GM10248 (cell line): Measurements from ENCODE around the gene RRAGA.
A peak's percentile ranks its signal among the peaks of the same experiment; 100 is the strongest.
"Not testable (repeated sequence)": the region's sequence is repeated elsewhere in the genome, so short reads cannot be mapped to it uniquely, and the experiment has no call there.

Experiments used
- CTCF ChIA-PET: fragments of 300-600 bp; sonication (Branson Sonifier 250); formaldehyde crosslinking; extraction: SDS; loops from one replicate; lab custom pipeline; 2021; ENCODE audit warnings: antibody characterized with exemption; lab: Yijun Ruan, JAX
- POLR2A ChIA-PET: fragments of 350-650 bp; sonication (Branson Sonifier 250); formaldehyde crosslinking; extraction: SDS; loops from one replicate; lab custom pipeline; 2020; ENCODE audit warnings: antibody characterized with exemption; lab: Yijun Ruan, JAX
- DNase-seq: peaks from one replicate; pipeline ENCODE4 v3.0.0; 2012; ENCODE audit errors: extremely low spot score
- TF ChIP-seq, protein P1 (sequence below): IDR thresholded peaks from 2 replicates; pipeline ENCODE4 v1.5.1; 2012; ENCODE audit warnings: mild to moderate bottlenecking, low read depth; ENCODE audit errors: extremely low read depth, missing control alignments, control extremely low read depth

The RRAGA gene, protein sequence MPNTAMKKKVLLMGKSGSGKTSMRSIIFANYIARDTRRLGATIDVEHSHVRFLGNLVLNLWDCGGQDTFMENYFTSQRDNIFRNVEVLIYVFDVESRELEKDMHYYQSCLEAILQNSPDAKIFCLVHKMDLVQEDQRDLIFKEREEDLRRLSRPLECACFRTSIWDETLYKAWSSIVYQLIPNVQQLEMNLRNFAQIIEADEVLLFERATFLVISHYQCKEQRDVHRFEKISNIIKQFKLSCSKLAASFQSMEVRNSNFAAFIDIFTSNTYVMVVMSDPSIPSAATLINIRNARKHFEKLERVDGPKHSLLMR

DNA sequence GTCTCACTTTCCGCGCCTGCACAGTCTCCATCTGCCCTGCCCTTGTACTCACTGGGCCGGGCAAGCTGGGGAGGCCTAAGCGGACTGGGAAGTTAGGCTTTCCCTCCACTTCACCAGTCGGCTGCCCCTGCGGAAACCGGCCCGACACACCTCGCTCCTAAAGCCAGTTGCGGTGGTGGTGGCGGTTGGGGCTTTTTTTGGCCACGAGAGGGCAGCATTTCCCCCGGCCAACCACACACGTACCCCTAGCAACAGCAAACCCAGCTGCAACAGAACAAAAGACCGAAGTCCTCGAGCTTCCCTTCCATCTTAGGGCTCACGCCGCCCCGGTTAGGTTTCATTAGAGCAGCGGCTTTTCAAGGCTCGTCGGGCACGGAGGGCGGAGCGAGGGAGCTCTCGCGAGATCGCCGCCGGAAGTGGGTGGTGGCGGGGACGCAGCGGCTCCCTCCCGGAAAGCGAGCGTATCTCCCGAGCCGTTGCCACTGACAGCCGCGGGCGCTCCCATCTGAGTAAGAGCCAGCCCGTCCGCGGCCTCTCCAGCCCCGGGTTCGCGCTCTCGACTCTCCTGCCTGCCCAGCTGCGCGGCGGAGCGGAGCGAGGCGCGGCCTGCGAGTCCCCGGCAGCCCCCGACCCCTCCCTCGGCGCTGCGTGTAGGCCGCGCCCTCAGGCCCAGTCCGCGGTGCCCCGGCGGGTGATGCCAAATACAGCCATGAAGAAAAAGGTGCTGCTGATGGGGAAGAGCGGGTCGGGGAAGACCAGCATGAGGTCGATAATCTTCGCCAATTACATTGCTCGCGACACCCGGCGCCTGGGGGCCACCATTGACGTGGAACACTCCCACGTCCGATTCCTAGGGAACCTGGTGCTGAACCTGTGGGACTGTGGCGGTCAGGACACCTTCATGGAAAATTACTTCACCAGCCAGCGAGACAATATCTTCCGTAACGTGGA is at the start of gene RRAGA:
Gene RRAGA (plus strand): TSS at position 462 of the 951 bp plus-strand sequence. CDS start 233 bp downstream, at position 695.
- ChIA-PET CTCF (interaction anchor here (0.6 to 4.9 kb wide), 26 partner anchors 11 to 422 kb away, joined by 3 to 28 read pairs (median 4); partner anchors contain the start of gene SAXO1), POLR2A (interaction anchor here (0.5 to 1.5 kb wide), 4 partner anchors 173 to 1493 kb away, joined by 3 to 5 read pairs (median 4); partner anchors contain the start of gene RPS6)
- TF ChIP-seq, protein P1, sequence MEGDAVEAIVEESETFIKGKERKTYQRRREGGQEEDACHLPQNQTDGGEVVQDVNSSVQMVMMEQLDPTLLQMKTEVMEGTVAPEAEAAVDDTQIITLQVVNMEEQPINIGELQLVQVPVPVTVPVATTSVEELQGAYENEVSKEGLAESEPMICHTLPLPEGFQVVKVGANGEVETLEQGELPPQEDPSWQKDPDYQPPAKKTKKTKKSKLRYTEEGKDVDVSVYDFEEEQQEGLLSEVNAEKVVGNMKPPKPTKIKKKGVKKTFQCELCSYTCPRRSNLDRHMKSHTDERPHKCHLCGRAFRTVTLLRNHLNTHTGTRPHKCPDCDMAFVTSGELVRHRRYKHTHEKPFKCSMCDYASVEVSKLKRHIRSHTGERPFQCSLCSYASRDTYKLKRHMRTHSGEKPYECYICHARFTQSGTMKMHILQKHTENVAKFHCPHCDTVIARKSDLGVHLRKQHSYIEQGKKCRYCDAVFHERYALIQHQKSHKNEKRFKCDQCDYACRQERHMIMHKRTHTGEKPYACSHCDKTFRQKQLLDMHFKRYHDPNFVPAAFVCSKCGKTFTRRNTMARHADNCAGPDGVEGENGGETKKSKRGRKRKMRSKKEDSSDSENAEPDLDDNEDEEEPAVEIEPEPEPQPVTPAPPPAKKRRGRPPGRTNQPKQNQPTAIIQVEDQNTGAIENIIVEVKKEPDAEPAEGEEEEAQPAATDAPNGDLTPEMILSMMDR: peak; percentile 76
- DNase-seq: peak; percentile 96

DNA sequence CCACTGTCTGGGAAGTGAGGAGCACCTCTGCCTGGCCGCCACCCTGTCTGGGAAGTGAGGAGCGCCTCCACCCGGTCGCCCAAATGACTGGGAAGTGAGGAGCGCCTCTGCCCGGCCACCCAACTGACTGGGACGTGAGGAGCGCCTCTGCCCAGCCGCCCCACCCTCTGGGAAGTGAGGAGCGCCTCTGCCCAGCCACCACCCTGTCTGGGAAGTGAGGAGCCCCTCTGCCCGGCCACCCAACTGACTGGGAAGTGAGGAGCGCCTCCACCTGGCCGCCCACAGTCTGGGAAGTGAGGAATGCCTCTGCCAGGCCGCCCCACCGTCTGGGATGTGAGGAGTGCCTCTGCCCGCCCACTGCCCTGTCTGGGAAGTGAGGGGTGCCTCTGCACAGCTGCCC is 49.1 kb upstream of the RRAGA start:
- ChIA-PET CTCF (no interaction called here), POLR2A (no interaction called here)
- TF ChIP-seq, protein P1: no peak
- no peak for DNase-seq

DNA sequence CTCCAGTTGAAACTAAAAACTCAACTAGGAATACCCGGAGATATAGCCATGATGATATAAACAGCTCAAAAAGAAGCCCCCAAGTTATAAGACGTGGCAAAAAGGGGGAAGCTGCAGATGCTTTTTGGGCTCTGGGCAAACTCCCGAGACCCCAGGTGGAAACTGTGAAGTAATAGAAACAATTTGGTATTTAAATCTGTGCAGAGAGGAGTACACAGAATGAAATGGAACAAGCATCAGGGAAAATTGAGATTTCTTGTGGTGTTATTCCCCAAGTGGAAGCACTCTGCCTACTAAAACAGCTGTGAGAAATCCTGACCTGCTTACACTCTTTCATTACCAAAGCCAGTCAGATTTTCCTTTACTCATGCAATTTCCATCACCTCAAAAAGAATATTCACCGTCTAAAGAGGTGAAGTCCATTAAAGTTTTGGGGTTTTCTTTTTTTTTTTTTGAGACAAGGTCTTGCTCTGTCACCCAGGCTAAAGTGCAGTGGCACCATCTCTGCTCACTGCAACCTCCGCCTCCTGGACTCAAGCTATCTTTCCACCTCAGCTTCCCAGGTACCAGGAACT is 39.7 kb upstream of the RRAGA start:
- ChIA-PET CTCF (interaction anchor here (1.4 kb wide), 1 partner anchor 17 kb away, joined by 5 read pairs; no protein-coding TSS in a partner anchor), POLR2A (interaction anchor here (0.6 kb wide), 1 partner anchor 193 kb away, joined by 4 read pairs; no protein-coding TSS in a partner anchor)
- DNase-seq: no peak
- TF ChIP-seq, protein P1: no peak

DNA sequence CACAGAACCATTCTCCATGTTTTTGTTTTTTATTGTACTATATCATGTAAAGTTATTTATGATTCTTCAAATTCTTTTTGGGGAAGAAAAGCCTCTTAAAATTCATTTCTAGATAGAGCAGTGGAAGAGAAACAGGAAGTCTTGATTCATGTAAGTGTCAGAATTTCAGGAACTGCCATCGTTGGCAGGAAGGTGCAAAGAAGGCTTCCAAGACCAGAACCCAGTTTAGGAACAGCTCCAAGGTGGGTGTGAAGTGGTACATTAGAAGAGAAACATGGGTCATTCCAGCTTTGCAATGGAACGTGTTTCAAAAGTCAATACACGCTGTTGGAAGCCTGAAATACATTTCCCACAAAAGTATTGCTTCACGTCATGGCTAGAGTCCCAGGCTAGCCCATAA is 31.0 kb upstream of the RRAGA start:
- TF ChIP-seq, protein P1: no peak
- POLR2A ChIA-PET: no interaction called here
- no peak for DNase-seq
- CTCF ChIA-PET: interaction anchor here (6.2 kb wide), 1 partner anchor 9 kb away, joined by 38 read pairs; no protein-coding TSS in a partner anchor

DNA sequence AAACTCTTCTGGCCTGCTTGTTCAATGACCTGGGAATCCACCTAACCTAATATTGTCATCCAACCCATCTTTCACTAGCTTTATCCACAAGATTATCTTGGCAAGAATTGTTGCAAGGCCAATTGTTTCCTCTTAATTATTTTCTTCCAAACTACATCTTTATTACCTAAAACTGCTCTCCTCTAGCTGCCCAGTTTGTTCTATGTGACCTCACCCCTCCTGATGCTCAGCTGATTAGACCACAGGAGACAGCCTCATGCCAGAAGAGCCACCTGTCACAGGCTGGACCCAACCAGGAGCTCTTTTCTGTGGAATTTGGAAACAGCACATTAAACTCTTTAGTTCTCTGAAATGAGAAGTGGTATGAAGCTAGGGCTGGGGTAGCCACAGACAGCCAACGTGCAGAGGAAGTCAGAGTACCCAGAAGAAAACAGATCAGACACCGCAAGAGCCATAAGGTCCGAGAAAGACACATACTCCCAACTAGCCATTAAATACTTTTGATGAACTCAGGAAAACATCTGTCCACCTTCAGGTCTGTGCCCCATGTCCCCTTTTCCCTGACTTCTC is 28.3 kb upstream of the RRAGA start:
- TF ChIP-seq, protein P1: no peak
- POLR2A ChIA-PET: no interaction called here
- CTCF ChIA-PET: interaction anchor here (1.1 to 2.2 kb wide), 5 partner anchors 8 to 766 kb away, joined by 3 to 11 read pairs (median 3); no protein-coding TSS in a partner anchor
- DNase-seq: no peak

DNA sequence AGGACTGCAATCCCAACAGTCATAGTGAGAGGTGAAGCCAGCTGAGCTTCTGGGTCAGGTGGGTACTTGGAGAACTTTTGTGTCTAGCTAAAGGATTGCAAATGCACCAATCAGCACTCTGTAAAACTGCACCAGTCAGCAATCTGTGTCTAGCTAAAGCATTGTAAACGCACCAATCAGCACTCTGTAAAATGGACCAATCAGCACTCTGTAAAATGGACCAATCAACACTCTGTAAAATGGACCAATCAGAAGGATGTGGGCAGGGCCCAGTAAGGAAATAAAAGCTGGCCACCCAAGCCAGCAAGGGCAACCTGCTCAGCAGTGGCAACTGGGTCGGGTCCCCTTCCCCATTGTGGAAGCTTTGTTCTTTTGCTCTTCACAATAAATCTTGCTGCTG is 27.6 kb upstream of the RRAGA start:
- CTCF ChIA-PET: interaction anchor here (0.7 to 2.2 kb wide), 6 partner anchors 8 to 767 kb away, joined by 3 to 11 read pairs (median 3); no protein-coding TSS in a partner anchor
- DNase-seq, POLR2A ChIA-PET: not testable (repeated sequence)
